ENCODE results near the gene SLC52A1.
"Not testable (repeated sequence)": the region's sequence is repeated elsewhere in the genome, so short reads cannot be mapped to it uniquely, and the experiment has no call there.

Gene SLC52A1

DNA sequence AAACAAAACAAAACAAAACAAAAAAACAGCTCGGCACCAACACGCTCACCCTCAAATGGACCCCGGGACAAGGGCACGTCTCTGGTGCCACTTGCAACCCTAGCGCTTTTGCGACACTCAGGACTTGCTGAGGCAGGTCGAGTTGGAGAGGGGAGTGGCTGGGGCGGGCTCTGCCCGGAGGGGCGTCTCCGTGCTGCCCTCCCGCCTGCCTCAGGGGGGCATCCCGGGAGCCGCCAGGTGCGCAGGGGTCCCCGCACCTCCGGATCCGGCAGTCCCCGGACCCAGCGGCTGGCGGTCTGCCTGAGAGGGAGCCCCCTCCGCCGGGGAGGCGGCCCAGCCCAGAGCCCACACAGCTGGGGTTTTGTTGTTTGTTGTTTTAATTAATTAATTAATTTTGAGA, at the start of gene SLC52A1:
Gene SLC52A1, minus strand, starts transcription at position 112 of the 400 bp plus-strand sequence. CDS start 820 bp downstream, outside the sequence.
- FAIRE-seq = no peak

DNA sequence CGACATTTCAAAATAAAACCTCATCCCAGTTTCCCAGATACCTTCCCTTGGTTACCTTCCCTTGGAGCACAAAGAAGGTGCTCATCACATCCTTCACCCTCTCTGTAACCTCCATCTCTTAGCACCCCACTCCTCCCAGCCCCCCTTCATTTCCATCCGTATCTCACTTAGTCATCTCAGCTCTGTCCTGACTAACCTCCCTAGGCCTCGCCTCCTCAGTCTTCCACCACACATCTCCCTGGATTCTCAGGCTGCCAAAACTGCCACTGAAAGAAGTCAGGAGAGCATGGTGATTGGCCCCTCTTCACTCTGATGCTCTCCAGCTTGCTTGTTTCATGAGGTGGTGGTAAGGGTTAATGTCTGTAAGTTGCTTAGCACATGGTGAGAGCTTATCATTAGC, 45.4 kb upstream of the SLC52A1 start:
- FAIRE-seq = no peak

DNA sequence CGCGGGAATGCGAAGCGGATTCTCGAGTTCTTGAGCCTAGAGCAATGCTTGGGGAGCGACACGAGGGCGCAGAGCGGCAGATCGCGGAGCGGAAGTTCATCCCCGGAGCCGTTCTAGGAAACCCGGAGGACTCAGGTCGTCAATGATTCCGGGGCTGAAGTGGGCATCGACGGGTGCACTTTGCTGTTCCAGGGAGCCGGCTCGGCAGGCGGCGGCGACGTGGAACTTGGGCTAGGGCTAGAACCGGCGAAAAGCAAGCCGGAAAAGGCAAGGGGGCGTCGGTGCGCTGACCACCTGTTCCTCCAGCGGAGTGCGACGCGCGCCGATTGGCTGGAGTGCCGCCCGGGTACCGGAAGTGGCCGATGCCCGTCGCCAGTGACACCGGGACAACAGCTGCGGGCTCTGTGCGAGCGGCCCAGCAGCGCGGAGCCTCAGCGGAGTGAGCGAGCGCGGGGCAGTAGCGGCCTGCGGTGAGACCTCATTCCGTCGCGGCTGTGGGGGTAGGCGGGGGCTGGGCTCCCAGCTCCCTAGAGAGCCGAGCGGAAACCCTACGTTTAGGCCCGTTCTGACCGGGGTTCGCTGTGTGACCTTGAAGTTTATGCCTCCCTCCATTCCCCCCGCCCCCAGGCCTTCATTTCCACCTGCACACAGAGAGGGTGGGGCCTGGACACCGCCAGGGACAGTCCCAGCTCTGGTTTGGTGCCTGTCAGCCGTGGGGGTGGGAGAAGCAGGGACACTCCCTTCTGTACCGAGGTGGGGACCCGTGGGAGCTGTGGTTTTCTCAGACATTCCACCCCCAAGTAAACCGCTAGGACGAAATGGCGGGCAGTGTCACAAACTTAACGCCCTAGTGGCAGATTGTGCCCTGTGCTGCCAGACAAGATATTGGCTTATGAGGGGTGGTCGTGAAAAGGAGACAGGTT, 43.1 kb upstream of the SLC52A1 start, which contains the start of gene ZFP3:
Gene ZFP3, plus strand, starts transcription at position 362 of the 923 bp plus-strand sequence. CDS start 13,038 bp downstream, outside the sequence.
- FAIRE-seq = no peak

DNA sequence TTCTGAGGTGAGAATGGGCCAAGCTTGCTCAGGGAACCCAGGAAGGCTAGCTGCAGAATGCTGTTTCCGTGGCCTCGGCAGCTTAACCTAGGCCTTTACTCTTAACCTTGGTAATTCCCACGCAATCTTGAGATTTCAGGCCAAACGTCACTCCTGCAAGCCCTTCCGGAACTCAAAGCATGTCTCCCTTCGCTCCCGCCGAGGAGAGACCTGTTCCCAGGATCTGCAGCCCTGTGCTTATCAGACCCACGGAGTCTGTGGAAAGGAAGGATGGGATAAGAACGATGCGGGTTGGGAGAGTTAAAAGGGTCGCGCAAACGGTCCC, 42.5 kb upstream of the SLC52A1 start:
- no peak for FAIRE-seq

DNA sequence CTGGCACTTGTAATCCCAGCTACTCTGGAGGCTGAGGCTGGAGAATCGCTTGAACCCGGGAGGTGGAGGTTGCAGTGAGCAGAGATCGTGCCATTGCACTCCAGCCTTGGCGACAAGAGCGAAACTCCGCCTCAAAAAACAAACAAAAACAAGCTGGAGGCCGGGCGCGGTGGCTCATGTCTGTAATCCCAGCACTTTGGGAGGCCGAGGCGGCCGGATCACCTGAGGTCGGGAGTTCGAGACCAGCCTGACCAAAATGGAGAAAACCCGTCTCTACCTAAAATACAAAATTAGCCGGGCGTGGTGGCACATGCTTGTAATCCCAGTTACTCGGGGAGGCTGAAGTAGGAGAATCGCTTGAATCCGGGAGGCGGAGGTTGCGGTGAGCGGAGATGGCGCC, 42.0 kb upstream of the SLC52A1 start:
- FAIRE-seq = not testable (repeated sequence)

DNA sequence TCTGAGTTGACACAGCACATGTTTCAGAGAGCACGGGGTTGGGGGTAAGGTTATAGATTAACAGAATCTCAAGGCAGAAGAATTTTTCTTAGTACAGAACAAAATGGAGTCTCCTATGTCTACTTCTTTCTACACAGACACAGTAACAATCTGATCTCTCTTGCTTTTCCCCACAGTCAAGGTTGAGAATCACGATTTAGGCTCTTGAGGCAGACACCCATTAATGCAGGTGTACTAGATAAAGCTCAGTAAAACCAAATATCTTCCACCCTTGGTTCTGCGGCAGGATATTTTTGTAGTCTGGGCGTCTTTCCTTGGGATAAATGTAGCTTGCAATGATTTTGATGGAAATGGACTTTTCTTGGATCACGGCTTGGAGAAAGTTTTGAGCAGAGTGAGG, 40.2 kb upstream of the SLC52A1 start:
- not testable (repeated sequence) for FAIRE-seq

DNA sequence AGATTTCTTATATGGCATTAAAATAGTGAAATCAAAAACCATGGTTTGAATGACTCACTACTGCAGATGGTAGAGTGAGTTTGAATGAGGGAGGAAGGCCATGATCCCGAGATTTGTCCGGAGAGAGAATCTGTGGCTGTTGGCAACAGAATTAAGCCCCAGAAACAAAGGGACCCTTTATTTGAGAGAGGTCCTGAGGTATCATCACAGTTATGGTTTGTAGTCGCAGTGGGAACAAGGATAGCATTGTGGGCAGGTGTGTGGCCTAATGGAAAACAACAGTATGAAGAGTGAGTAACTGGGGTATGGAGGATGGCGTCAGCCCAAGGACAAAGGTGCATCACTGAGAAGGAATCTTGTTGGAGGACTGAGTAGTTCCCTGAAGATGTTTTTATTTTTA, 34.5 kb upstream of the SLC52A1 start:
- no peak for FAIRE-seq

DNA sequence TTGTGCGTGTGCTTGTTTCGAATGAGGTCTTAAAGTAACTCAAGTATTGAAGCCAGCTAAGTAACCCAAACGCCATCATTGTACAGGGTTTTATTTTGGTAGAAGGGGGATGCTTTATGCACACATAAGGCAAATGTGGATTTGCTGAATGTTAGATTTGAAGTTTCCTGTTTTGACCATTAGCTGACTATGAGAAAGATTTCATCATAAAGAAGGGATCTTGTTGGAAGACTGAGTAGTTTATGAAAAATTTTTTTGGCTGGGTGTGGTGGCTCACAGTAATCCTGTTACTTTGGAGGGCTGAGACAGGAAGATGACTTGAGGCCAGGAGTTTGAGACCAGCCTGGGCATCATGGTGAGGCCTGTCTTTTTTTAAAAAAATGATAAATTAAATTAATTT, 33.0 kb upstream of the SLC52A1 start:
- no peak for FAIRE-seq

DNA sequence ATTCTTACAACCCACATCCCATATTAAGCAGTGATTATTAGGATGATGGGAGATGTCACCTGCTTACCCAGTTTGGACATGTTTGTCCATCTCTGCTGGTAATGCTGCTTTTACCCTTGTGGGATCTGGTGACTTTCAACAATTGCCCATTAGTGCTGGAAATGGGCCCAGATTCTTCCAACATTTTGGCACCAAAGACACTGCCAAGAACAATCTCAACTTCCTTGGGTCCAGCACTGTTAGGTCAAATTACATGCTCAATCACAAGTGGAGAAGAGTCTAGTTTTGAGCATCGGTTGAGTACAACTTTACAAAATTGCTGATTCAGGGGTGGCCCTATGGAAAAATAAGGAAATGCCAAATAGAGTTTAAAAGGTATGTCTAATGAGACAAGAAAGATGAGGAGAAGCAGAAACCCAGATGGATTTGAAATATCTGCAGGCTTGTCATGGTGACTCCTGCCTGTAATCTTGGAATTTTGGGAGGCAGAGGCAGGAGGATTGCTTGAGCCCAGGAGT, 30.1 kb upstream of the SLC52A1 start:
- no peak for FAIRE-seq

DNA sequence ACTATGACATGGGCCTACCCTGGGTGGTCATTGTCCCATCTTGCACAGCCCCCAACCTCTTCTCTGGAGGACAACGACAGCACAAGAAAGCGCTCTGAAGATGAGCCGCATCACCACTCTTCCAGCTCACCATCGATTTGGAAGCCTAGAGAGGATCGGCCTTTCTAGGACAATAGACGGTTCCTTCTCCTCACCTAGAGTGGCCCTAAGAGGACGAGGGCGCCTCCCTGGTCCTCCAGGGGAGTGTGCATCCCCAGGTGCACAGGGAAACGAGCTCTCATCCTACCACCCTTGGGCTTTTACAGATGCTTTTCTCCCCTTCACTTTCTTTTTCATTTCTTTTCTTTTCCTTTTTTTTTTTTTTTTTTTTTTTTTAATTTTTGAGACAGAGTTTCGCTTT, 20.3 kb upstream of the SLC52A1 start:
- FAIRE-seq = no peak

DNA sequence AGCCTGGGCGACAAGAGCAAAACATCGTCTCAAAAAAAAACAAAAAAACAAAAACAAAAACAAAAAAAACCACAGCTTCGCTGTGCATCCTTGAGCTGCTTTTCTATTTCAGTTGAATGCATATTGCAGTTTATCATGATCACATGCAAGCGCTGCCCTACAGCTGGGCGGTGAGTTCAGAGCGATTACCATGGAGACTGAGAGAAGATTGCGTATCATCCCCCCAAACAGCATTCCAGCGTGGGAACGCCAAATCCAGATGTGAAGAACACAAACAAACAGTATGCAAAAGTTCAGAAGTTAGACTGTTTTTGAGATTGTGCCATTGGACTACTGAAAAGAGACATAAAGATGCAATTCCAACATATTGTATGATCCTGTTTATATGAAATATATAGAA, 15.1 kb upstream of the SLC52A1 start:
- FAIRE-seq = no peak

DNA sequence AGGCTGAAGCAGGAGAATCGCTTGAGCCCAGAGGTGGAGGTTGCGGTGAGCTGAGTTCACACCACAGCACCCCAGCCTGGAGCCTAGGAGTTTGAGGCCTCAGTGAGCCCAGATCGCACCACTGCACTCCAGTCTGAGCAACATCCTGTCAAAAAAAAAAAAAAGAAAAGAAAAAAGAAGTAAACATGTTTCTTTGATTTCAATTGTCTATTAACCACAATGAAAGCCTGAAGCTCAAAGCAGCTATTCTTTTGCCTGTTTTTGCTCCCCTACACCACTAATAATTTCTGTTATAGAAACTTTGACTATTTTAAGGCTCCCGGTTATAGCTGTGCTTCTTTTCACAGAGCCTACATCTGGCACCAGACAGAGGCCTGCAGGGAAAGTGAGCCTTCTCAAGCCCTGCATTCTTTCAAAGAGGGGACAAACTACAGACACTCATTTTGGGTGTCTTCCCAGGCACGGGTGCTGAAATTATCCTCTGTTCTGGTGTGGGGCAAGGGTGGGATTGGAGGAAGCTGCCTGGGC, 14.2 kb upstream of the SLC52A1 start:
- no peak for FAIRE-seq

DNA sequence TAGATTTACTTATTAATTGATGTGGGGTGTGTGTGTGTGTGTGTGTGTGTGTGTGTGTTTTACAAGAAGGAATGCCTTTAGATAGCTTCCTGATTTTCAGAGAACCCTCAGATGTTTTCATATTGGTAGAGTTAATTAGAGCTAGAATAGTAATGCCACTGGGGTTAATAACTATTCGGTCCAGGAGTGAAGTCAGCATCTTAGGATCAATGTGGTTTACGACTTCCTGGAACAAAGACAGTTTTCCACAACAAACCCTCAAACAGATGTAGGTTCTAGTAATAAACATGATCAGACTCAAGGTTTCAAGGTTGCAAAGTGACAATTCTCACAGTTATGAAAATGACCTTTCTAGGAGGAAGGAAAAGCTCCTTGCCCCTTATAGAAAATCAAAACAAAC, 12.2 kb upstream of the SLC52A1 start:
- FAIRE-seq = no peak

DNA sequence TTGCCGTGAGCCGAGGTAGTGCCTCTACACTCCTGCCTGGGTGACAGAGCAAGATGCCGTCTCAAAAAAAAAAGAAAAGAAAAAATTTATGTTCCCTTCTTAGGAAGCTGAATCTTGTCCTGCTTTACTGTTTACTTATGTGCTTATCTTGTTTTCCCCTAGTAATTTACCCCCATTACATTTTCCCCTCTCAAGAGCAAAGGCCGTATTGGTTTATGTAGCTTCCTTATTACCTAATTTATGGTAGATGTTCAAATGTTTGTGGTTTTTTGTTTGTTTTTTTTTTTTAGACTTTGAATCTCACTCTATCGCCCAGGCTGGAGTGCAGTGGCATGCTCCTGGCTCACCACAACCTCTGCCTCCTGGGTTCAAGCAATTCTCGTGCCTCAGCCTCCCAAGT, 10.3 kb upstream of the SLC52A1 start:
- FAIRE-seq = no peak

DNA sequence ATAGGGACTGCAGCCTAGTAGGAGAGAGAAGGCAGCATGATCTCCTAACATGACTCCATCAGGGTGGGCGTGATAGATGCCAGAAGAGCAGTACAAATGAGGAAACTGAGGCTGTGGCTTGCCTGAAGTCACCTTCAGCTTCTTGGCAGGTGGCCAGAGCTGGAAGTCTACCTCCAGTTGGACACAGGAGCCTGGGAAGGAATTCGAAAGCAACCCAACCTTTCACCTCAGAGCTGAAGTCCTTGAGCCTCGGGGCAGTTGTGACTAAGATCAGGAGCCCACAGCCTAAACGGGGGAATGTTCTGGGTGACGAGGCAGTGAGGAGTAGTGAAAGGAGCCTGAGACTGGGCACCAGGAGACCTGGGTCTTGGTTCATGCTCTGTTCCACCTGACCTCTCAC, 9.4 kb upstream of the SLC52A1 start:
- no peak for FAIRE-seq

DNA sequence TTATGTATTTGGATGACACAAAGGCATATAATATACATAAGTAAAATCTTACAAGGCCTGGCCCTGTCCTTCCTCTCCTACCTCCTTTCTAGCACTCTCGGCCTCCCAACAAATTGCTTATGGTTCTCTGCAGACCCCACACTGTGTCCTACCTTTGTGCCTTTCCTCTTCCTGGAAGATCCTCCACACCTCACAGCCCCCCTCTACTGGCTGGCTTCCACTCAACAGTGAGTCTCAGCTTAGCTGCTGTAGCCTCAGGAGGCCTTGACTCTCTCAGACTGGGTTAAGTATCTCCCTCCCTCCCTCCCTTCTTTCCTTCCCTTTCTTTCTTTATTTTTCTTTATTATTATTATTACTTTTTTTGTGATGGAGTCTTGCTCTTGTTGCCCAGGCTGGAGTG, 8.3 kb upstream of the SLC52A1 start:
- FAIRE-seq = no peak

DNA sequence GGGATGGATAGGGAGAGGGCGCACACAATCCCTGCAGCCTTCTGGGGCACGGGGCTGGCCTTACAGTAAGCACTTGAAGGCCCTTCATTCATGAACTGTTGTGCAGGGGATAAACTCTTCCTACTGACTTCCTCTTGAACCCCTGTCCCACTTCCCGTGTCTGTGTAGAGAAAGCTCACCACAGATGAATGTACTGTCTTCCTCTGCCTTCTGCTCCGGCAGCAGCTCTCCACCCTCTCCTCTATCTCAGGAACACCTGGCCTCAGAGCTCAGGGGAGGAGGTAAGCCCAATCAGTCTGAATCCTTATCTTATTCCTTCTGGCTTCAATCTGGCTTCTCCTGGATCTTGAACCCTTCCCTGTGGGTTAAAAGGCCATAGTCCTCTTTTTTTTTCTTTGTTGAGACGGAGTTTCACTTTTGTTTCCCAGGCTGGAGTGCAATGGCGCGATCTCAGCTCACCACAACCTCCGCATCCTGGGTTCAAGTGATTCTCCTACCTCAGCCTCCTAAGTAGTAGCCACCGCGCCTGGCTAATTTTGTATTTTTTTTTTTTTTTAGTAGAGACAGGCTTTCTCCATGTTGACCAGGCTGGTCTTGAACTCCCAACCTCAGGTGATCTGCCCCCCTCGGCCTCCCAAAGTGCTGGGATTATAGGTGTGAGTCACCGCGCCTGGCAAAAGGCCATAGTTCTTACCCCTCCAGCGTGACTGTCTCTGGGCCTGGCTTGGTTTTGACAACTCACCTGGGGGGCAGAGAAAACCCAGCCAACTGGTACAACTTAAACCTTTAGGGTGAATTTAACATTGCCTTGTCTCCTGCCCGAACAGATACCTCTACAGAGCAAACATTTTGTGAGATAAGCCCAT, 7.2 kb upstream of the SLC52A1 start:
- FAIRE-seq = no peak

DNA sequence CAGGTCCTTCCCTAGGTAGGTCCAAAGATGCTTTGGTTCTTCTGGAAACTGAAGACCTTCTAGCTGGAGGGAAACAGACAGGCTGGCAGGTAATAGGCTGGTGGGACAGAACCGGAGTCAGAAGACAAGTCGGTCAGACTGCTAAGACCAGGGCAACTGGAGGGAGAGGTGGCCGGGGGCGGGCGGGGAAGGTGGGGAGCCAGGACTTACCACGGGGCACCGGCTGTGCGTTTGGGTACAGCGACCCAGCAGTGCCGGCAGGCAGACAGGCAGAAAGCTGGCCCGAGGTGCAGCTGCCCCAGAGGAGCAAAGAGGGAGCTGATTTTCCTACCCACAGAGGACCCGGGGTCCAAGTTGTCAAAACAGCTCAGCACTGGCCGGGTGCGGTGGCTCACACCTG, 575 bp downstream of the SLC52A1 start:
- no peak for FAIRE-seq

DNA sequence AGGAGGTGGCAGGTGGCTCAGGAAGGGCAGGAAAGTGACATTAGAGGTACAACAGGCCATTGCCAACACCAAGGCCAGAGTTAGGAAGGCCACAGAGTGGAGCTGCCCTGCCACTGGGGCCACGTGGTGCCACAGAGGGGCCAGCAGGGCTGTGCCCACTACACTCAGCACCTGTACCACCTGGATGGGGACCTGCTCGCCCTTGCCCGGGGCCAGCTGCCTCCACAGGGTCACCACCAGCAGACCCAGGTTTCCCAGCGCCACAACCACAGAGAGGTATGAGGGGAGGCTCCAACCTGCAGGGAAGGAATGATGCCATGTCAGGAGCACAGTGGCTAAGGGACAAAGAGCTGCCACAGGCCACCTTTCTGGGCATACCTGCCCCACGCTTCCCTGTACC, 1.2 kb downstream of the SLC52A1 start:
- FAIRE-seq = no peak

DNA sequence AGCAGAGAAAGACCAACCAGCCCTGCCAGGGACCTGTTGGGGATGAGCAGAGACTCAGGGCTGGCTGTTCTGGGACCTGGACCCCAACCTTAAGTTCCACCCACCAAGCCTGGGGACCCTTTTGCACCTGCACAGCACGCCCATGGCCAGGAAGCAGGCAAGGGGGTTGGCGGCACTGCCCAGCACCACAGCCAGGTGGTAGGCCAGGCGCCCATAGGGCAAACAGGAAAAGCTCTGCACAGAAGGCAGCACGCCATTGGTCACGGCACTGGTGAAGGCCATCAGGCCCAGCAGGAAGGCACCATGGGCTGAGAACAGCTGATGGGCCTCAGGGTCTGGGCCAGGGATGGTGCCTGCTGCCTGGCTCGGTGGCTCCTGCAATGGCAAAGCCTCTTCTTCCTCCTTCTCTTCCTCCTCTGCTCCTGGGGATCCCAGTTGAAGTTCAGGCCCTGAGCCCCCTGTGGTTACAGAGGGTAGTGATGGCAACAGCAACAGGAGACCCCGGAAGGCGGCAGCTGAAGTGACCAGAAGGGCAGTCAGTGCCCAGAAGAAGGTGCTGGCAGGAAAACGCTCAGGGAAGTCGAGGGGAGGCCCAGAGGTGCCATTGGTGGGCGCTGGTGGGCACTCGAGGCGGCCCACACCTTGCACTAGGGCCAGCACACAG, 1.7 kb downstream of the SLC52A1 start:
- FAIRE-seq = no peak

DNA sequence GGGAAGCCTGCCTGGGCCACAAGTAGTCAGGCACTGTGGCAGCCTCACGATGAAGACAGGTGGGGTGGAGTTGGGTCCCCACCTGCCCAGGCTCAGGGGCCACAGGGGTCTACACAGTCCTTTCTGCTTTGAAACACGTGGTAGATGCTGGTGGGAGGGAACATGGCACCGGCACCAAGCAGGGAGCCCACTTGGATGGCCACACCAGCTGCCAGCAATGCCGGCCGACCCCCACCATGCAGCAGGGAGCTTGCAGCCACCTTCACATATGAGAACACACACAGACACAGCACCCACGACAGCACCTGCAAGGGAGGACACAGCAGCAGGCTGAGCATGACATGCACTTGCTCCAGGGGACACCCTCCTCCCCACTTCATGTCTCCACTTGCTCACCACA, 2.4 kb downstream of the SLC52A1 start:
- no peak for FAIRE-seq

DNA sequence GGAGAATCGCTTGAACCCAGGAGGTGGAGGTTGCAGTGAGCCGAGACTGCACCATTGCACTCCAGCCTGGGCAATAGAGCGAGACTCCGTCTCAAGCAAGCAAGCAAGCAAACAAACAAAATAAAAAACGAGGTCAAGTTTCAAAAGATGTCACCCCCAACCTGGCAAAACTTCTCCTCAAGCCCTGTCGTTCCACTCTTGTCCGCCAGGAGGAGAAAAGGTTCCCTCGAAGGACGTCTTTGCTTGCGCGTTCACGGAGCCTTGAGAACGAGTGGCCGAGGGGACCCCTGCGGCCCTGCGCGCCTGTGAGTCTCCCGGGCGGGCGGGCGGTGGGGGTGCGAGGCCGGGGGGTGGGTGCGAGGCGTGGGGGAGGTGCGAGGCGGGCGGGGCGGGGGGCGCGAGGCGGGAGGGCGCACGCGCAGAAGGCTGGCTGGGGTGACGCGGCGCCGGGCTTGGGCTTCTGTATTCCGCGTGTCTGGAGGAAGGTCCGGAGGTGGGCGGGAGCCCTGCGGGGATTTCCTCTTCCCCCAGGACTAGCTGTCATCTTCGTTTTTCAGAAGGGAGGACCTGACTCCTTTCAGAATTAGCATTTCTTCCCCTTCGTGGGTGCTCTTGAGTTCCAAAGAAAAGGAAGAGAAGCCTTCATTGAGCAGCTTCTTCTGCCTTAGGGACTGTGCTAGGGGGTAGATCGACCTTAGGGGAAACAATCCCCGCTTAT, 3.7 kb downstream of the SLC52A1 start:
- no peak for FAIRE-seq

All from A204.1 (cell line).